ENCODE measurements around the gene MMP26.

GRCh38 chr11:4664183-4664582 is 40.4 kb upstream of the MMP26 start:
- no peak for TF ChIP-seq SUZ12 (IDR thresholded peaks at IDR 0.05)
- TF ChIP-seq SP1 (IDR thresholded peaks at IDR 0.05): no peak
- no peak for TF ChIP-seq BHLHE40 (IDR thresholded peaks at IDR 0.05; ENCODE audit: borderline replicate concordance)
- TF ChIP-seq FOXA1 (IDR thresholded peaks at IDR 0.05): no peak
- TF ChIP-seq ELF4 (IDR thresholded peaks at IDR 0.05): no peak
- TF ChIP-seq FOXM1 (IDR thresholded peaks at IDR 0.05; ENCODE audit: borderline replicate concordance): no peak

Data from HEK293T (cell line).